HEK293T (cell line): ENCODE results near the gene GHR.

Source experiments
- CTCF ChIA-PET: fragments of 350-600 bp; formaldehyde crosslinking; extraction: SDS; loops from one replicate; lab custom pipeline; 2021; ENCODE audit warnings: antibody characterized with exemption, inconsistent platforms; lab: Yijun Ruan, JAX
- POLR2A ChIA-PET: fragments of 350-600 bp; formaldehyde crosslinking; extraction: SDS; loops from one replicate; lab custom pipeline; 2020; ENCODE audit warnings: antibody characterized with exemption, inconsistent platforms; lab: Yijun Ruan, JAX
- DNase-seq: peaks from one replicate; pipeline ENCODE4 v3.0.0; 2012; ENCODE audit warnings: mixed read lengths; ENCODE audit errors: extremely low spot score
- ARNT ChIP-seq: fragments of 450-650 bp; IDR thresholded peaks from 2 replicates; pipeline ENCODE4 v1.6.1; 2017; ENCODE audit warnings: mild to moderate bottlenecking
- BHLHE40 ChIP-seq: fragments of 450-650 bp; IDR thresholded peaks from 2 replicates; pipeline ENCODE4 v1.6.1; 2016; ENCODE audit warnings: mild to moderate bottlenecking, moderate library complexity, borderline replicate concordance
- CTBP1 ChIP-seq: fragments of 450-650 bp; IDR thresholded peaks from 2 replicates; pipeline ENCODE4 v1.6.1; 2016; ENCODE audit warnings: borderline replicate concordance
- ELF4 ChIP-seq: fragments of 450-650 bp; IDR thresholded peaks from 2 replicates; pipeline ENCODE4 v1.6.1; 2017; ENCODE audit warnings: antibody characterized with exemption
- FOXA1 ChIP-seq: fragments of 450-650 bp; IDR thresholded peaks from 2 replicates; pipeline ENCODE4 v1.6.1; 2016; ENCODE audit warnings: mild to moderate bottlenecking
- FOXK2 ChIP-seq: fragments of 450-650 bp; IDR thresholded peaks from 2 replicates; pipeline ENCODE4 v1.6.1; 2016; ENCODE audit warnings: mild to moderate bottlenecking
- FOXM1 ChIP-seq: fragments of 450-650 bp; IDR thresholded peaks from 2 replicates; pipeline ENCODE4 v1.6.1; 2017; ENCODE audit warnings: mild to moderate bottlenecking, borderline replicate concordance
- HDGF ChIP-seq: fragments of 450-650 bp; IDR thresholded peaks from 2 replicates; pipeline ENCODE4 v1.6.1; 2017; ENCODE audit warnings: antibody characterized with exemption, borderline replicate concordance
- L3MBTL2 ChIP-seq: fragments of 450-650 bp; conservative IDR thresholded peaks from 2 replicates; pipeline ENCODE4 v1.6.1; 2016; ENCODE audit warnings: mild to moderate bottlenecking
- LEF1 ChIP-seq: fragments of 450-650 bp; IDR thresholded peaks from 2 replicates; pipeline ENCODE4 v1.6.1; 2017; ENCODE audit warnings: mild to moderate bottlenecking, borderline replicate concordance
- NFRKB ChIP-seq: fragments of 450-650 bp; IDR thresholded peaks from 2 replicates; pipeline ENCODE4 v1.6.1; 2016; ENCODE audit warnings: mild to moderate bottlenecking, moderate library complexity
- SP1 ChIP-seq: fragments of 450-650 bp; IDR thresholded peaks from 2 replicates; pipeline ENCODE4 v1.6.1; 2017
- SUZ12 ChIP-seq: fragments of 450-650 bp; IDR thresholded peaks from 2 replicates; pipeline ENCODE4 v1.6.1; 2016; ENCODE audit warnings: mild to moderate bottlenecking
- TARDBP ChIP-seq: fragments of 450-650 bp; IDR thresholded peaks from 2 replicates; pipeline ENCODE4 v1.6.1; 2016
- ZNF384 ChIP-seq: fragments of 450-650 bp; IDR thresholded peaks from 2 replicates; pipeline ENCODE4 v1.6.1; 2016
- TF ChIP-seq, protein P1 (sequence below): fragments of 450-650 bp; IDR thresholded peaks from 2 replicates; pipeline ENCODE4 v1.6.1; 2016

Gene GHR

GRCh38 chr5:42555010-42555409 is 131.8 kb downstream of the GHR start:
- CTCF ChIA-PET = no interaction called here
- POLR2A ChIA-PET = no interaction called here
- no peak for DNase-seq
- TF ChIP-seq ARNT (no peak), FOXA1 (no peak), SP1 (no peak), L3MBTL2 (no peak), NFRKB (no peak), FOXK2 (no peak), SUZ12 (no peak), LEF1 (no peak), FOXM1 (no peak), ZNF384 (no peak)

GRCh38 chr5:42555797-42556196 is 132.6 kb downstream of the GHR start:
- POLR2A ChIA-PET = no interaction called here

GRCh38 chr5:42557689-42558088 is 134.4 kb downstream of the GHR start:
- no peak for DNase-seq
- TF ChIP-seq L3MBTL2 (no peak), BHLHE40 (no peak), SP1 (no peak), ARNT (no peak), ZNF384 (no peak), SUZ12 (no peak), FOXM1 (no peak), FOXA1 (no peak), HDGF (no peak), ELF4 (no peak), FOXK2 (no peak)
- ChIA-PET CTCF (no interaction called here), POLR2A (no interaction called here)

More at GRCh38 chr5:42555797-42556196, 132.6 kb downstream of the GHR start:
- CTCF ChIA-PET = no interaction called here
- no peak for DNase-seq
- TF ChIP-seq CTBP1 (no peak), HDGF (no peak)
- TF ChIP-seq, protein P1, sequence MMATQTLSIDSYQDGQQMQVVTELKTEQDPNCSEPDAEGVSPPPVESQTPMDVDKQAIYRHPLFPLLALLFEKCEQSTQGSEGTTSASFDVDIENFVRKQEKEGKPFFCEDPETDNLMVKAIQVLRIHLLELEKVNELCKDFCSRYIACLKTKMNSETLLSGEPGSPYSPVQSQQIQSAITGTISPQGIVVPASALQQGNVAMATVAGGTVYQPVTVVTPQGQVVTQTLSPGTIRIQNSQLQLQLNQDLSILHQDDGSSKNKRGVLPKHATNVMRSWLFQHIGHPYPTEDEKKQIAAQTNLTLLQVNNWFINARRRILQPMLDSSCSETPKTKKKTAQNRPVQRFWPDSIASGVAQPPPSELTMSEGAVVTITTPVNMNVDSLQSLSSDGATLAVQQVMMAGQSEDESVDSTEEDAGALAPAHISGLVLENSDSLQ = no peak

DNA sequence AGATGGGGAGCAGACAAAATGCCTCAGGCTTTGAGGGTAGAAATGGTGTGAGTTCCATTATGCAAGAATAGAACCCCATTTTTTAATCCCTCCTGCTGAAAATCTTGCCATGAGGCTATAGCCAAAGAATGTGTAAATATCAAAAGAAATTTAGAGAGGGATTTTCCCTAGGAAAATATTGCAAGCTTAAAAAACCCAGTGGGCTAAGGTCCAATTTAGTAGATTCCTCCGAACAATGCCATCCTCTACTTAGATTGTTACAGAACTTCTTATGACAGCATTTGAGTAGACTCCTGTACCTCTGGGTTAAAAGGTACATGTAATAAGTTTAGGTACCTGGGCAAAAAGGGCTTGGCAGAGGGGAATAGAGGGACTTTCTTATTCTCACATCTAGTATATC is 138.4 kb downstream of the GHR start:
- ChIA-PET CTCF (no interaction called here), POLR2A (no interaction called here)
- no peak for TF ChIP-seq LEF1
- TF ChIP-seq FOXK2 = no peak
- no peak for TF ChIP-seq FOXM1
- no peak for TF ChIP-seq ZNF384
- TF ChIP-seq ARNT = no peak
- no peak for TF ChIP-seq ELF4
- no peak for TF ChIP-seq CTBP1
- TF ChIP-seq, protein P1 = no peak
- no peak for TF ChIP-seq L3MBTL2
- no peak for TF ChIP-seq SUZ12
- no peak for DNase-seq

DNA sequence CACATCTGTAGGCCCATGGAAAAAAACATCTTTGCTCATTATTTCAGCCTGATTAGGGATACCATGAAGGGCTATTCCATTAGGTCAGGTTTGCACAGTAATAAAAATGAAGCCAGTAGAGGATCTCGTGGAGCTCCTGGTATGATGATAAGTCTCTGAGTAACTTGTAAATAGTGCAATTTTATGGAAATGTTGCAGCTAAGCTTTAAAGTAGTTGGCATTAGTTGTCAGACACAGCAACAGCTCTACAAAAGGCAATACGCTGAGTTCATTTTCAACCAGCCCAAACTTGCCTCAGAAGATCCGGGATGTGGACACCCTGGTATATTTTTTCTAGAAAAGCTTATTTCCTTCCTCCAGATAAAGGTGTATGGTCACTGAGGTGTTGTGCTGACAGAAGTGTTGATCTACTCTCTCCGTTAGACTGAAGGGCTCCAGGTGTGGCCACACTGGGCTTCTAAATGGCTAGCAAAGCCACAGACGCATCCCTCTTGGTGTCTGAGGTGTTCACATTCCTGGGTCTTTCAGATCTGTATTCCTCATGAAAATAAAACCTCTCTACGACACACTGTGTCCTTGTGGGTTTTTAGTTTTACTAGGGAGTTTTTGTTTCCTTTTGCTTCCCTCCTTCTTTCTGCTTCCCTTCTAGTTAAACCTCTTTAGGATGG is 141.6 kb downstream of the GHR start:
- DNase-seq = no peak
- TF ChIP-seq CTBP1 = no peak
- TF ChIP-seq NFRKB = no peak
- TF ChIP-seq SUZ12 = no peak
- TF ChIP-seq L3MBTL2 = no peak
- no peak for TF ChIP-seq ZNF384
- TF ChIP-seq BHLHE40 = no peak
- TF ChIP-seq FOXM1 = no peak
- ChIA-PET POLR2A (no interaction called here), CTCF (no interaction called here)

DNA sequence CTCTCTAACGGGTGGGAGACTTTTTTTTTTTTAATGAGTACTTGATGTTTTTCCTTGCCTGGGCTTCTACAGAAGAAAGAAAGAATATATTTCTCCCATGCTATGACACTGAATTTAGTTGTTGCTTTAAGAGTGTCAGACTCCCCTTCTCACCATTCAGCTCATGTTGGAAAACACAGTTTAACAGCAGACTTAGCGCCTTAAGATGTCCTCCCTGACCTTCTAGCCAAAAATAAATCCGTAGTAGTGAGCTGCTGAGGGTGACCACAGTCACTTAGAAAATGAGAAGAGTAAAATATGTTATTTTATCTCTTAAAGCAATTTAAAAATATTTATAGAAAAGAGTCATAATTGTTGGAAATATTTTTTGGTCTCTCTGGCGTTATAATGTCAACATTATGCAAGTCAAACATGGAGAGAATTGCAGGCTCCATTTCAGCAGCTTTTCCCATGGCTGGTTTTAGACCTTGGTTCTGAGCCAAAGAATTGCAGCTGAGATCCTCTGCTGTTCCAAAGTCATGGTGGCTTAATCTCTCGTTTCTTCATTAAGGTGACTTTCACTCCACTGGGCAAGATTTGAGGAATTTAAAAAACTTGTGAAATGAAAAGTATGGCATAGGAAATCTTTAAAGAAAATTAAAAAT is 143.5 kb downstream of the GHR start:
- ChIA-PET CTCF (interaction anchor here (0.5 to 0.7 kb wide), 2 partner anchors 16 to 323 kb away, joined by 3 read pairs; no protein-coding TSS in a partner anchor), POLR2A (no interaction called here)
- no peak for TF ChIP-seq HDGF
- no peak for TF ChIP-seq ZNF384
- TF ChIP-seq FOXM1 = no peak
- TF ChIP-seq SUZ12 = no peak
- no peak for DNase-seq

GRCh38 chr5:42569325-42569724 is 146.1 kb downstream of the GHR start:
- ChIA-PET CTCF (interaction anchor here (1.3 kb wide), 1 partner anchor 14 kb away, joined by 3 read pairs; no protein-coding TSS in a partner anchor), POLR2A (no interaction called here)
- DNase-seq = no peak
- TF ChIP-seq FOXM1 = no peak
- no peak for TF ChIP-seq LEF1
- no peak for TF ChIP-seq HDGF
- TF ChIP-seq ARNT = no peak
- TF ChIP-seq, protein P1 = no peak
- TF ChIP-seq SUZ12 = no peak
- TF ChIP-seq ELF4 = no peak
- no peak for TF ChIP-seq FOXK2
- no peak for TF ChIP-seq L3MBTL2
- no peak for TF ChIP-seq NFRKB
- TF ChIP-seq SP1 = no peak
- no peak for TF ChIP-seq FOXA1
- TF ChIP-seq TARDBP = no peak
- TF ChIP-seq CTBP1 = no peak
- TF ChIP-seq ZNF384 = no peak
- no peak for TF ChIP-seq BHLHE40
